Measurements from ENCODE around the gene LMO1. TPM values are rescaled to one million over a fixed set of nuclear protein-coding genes. Genes with fewer than 3 reads are reported as not detected.

Gene LMO1
- total and polyA plus RNA-seq, 9 of the 15 experiments (the other 6 are each of a cell fraction or from before 2014, with no cell fraction given): not detected

DNA sequence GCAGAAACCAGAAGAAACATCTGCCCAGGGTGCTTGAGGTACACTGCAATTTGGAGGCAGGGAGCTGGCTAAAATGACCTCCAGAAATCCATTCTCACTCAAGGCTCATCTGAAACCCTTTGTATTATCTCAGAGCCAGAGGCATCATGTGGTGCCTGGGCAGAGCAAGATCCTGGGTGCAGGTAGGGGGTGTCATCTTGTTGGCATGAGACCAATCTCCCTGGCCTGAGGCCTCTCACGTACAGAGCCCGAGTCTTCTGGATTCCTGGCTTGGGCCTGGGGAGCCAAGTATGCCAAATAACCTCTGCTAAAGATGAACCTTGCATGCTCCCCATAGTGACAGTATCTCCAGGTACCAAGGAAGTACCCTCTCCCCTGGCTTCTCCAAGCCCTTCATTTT lies 2.4 kb downstream of the LMO1 start (continued):
- TF ChIP-seq, protein P1, sequence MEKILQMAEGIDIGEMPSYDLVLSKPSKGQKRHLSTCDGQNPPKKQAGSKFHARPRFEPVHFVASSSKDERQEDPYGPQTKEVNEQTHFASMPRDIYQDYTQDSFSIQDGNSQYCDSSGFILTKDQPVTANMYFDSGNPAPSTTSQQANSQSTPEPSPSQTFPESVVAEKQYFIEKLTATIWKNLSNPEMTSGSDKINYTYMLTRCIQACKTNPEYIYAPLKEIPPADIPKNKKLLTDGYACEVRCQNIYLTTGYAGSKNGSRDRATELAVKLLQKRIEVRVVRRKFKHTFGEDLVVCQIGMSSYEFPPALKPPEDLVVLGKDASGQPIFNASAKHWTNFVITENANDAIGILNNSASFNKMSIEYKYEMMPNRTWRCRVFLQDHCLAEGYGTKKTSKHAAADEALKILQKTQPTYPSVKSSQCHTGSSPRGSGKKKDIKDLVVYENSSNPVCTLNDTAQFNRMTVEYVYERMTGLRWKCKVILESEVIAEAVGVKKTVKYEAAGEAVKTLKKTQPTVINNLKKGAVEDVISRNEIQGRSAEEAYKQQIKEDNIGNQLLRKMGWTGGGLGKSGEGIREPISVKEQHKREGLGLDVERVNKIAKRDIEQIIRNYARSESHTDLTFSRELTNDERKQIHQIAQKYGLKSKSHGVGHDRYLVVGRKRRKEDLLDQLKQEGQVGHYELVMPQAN (IDR thresholded peaks at IDR 0.05; ENCODE audit: borderline replicate concordance): no peak
- TF ChIP-seq PCBP1 (IDR thresholded peaks at IDR 0.05; ENCODE audit: low read depth, low read length, poor library complexity, severe bottlenecking) (no peak), ILK (tag; IDR thresholded peaks at IDR 0.05; ENCODE audit: borderline replicate concordance, low read depth) (no peak), TAL1 (IDR thresholded peaks at IDR 0.05) (no peak), ASH1L (IDR thresholded peaks at IDR 0.05; ENCODE audit: borderline replicate concordance, low read depth, partially characterized antibody) (no peak), CSDE1 (IDR thresholded peaks at IDR 0.05) (no peak), NFE2L1 (tag; IDR thresholded peaks at IDR 0.05; ENCODE audit: borderline replicate concordance, low read depth) (no peak), KAT8 (IDR thresholded peaks at IDR 0.05; ENCODE audit: low read depth) (no peak), POLR2H (tag; IDR thresholded peaks at IDR 0.05; ENCODE audit: low read depth) (no peak), THRAP3 (IDR thresholded peaks at IDR 0.05; ENCODE audit: borderline replicate concordance) (no peak)
- TF ChIP-seq, protein P2, sequence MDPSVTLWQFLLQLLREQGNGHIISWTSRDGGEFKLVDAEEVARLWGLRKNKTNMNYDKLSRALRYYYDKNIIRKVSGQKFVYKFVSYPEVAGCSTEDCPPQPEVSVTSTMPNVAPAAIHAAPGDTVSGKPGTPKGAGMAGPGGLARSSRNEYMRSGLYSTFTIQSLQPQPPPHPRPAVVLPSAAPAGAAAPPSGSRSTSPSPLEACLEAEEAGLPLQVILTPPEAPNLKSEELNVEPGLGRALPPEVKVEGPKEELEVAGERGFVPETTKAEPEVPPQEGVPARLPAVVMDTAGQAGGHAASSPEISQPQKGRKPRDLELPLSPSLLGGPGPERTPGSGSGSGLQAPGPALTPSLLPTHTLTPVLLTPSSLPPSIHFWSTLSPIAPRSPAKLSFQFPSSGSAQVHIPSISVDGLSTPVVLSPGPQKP (CRISPR knock-in tag; IDR thresholded peaks at IDR 0.05): no peak
- TF ChIP-seq, protein P3, sequence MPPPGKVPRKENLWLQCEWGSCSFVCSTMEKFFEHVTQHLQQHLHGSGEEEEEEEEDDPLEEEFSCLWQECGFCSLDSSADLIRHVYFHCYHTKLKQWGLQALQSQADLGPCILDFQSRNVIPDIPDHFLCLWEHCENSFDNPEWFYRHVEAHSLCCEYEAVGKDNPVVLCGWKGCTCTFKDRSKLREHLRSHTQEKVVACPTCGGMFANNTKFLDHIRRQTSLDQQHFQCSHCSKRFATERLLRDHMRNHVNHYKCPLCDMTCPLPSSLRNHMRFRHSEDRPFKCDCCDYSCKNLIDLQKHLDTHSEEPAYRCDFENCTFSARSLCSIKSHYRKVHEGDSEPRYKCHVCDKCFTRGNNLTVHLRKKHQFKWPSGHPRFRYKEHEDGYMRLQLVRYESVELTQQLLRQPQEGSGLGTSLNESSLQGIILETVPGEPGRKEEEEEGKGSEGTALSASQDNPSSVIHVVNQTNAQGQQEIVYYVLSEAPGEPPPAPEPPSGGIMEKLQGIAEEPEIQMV (tag; conservative IDR thresholded peaks at IDR 0.05; ENCODE audit: low read depth): no peak
